WTC11 (cell line): ENCODE results near the gene PHF12. TPM values are rescaled to one million over a fixed set of nuclear protein-coding genes. Genes with fewer than 3 reads are reported as not detected.

ENCODE experiments used
- ATAC-seq: fragments of 200-7000 bp; cut with Tn5 transposase; 2 replicates; pipeline ENCODE4 v1.10.0; 2021; ENCODE audit warnings: mild to moderate bottlenecking, moderate library complexity
- CTCF ChIA-PET: fragments of 300-600 bp; sonication (Branson Sonifier 250); formaldehyde crosslinking; loops from one replicate; lab custom pipeline; 2021; ENCODE audit warnings: antibody characterized with exemption; lab: Charles Lee
- POLR2A ChIA-PET: fragments of 350-600 bp; sonication (Branson Sonifier 250); formaldehyde crosslinking; loops from one replicate; lab custom pipeline; 2021; ENCODE audit warnings: antibody characterized with exemption; lab: Charles Lee
- DNase-seq: peaks from one replicate; pipeline ENCODE4 v3.0.0; 2021; ENCODE audit warnings: low spot score
- H3K27ac Mint-ChIP-seq: 2 replicates; pipeline ENCODE4 v1.8.0; 2021; ENCODE audit warnings: mixed read lengths
- H3K27me3 Mint-ChIP-seq: 2 replicates; pipeline ENCODE4 v1.8.0; 2021; ENCODE audit warnings: low read depth, mild to moderate bottlenecking, moderate library complexity, mixed read lengths
- H3K36me3 Mint-ChIP-seq: 2 replicates; pipeline ENCODE4 v1.8.0; 2021; ENCODE audit warnings: mixed read lengths
- H3K4me1 Mint-ChIP-seq: 2 replicates; pipeline ENCODE4 v1.8.0; 2022; ENCODE audit warnings: mixed read lengths
- H3K4me3 Mint-ChIP-seq: 2 replicates; pipeline ENCODE4 v1.8.0; 2021; ENCODE audit warnings: mild to moderate bottlenecking, moderate library complexity, mixed read lengths
- H3K9me3 Mint-ChIP-seq: 2 replicates; pipeline ENCODE4 v1.8.0; 2021; ENCODE audit warnings: mixed read lengths
- GRHL2 ChIP-seq: fragments of 250-450 bp; sonication (Bioruptor Pico); IDR thresholded peaks from 2 replicates; pipeline ENCODE4 v1.8.0; 2022; ENCODE audit warnings: mild to moderate bottlenecking, moderate library complexity; ENCODE audit not compliant: insufficient replicate concordance, severe bottlenecking
- NFATC4 ChIP-seq: fragments of 250-450 bp; sonication (Bioruptor Pico); IDR thresholded peaks from 2 replicates; pipeline ENCODE4 v1.9.0; 2021; ENCODE audit warnings: mild to moderate bottlenecking
- NR3C1 ChIP-seq: sonication (generic); formaldehyde crosslinking; conservative IDR thresholded peaks from 2 replicates; pipeline ENCODE4 v1.8.1; 2023; ENCODE audit warnings: low read depth, mild to moderate bottlenecking, missing genetic modification reagents
- RELA ChIP-seq: sonication (generic); formaldehyde crosslinking; IDR thresholded peaks from 2 replicates; pipeline ENCODE4 v1.8.1; 2022; ENCODE audit warnings: missing genetic modification reagents, mild to moderate bottlenecking, borderline replicate concordance
- SOX15 ChIP-seq: fragments of 250-450 bp; sonication (Bioruptor Pico); IDR thresholded peaks from 2 replicates; pipeline ENCODE4 v1.9.0; 2021; ENCODE audit warnings: mild to moderate bottlenecking
- TEAD4 ChIP-seq: sonication (generic); formaldehyde crosslinking; IDR thresholded peaks from 2 replicates; pipeline ENCODE4 v1.8.0; 2022; ENCODE audit warnings: mild to moderate bottlenecking, missing genetic modification reagents
- ZNF121 ChIP-seq: sonication (generic); formaldehyde crosslinking; IDR thresholded peaks from 2 replicates; pipeline ENCODE4 v1.8.0; 2023; ENCODE audit warnings: missing genetic modification reagents
- ZNF416 ChIP-seq: fragments of 250-450 bp; sonication (Bioruptor Pico); IDR thresholded peaks from 2 replicates; pipeline ENCODE4 v1.9.0; 2021; ENCODE audit warnings: mild to moderate bottlenecking, inconsistent platforms
- total RNA-seq: library from RNA; stranded (reverse); gene quantifications from 3 replicates; pipeline ENCODE4 v1.2.3, GENCODE V29; 2021
- TF ChIP-seq, protein P1 (sequence below): sonication (generic); formaldehyde crosslinking; IDR thresholded peaks from 2 replicates; pipeline ENCODE4 v1.8.1; 2022; ENCODE audit warnings: missing genetic modification reagents, borderline replicate concordance
- TF ChIP-seq, protein P2 (sequence below): sonication (generic); formaldehyde crosslinking; IDR thresholded peaks from 2 replicates; pipeline ENCODE4 v1.8.0; 2022; ENCODE audit warnings: mild to moderate bottlenecking, missing genetic modification reagents
- TF ChIP-seq, protein P3 (sequence below): sonication (generic); formaldehyde crosslinking; IDR thresholded peaks from 2 replicates; pipeline ENCODE4 v1.8.1; 2023; ENCODE audit warnings: mild to moderate bottlenecking, missing genetic modification reagents, moderate library complexity
- TF ChIP-seq, protein P4 (sequence below): sonication (generic); formaldehyde crosslinking; IDR thresholded peaks from 2 replicates; pipeline ENCODE4 v1.8.1; 2023; ENCODE audit warnings: mild to moderate bottlenecking, missing genetic modification reagents
- TF ChIP-seq, protein P5 (sequence below): sonication (generic); formaldehyde crosslinking; IDR thresholded peaks from 2 replicates; pipeline ENCODE4 v1.8.0; 2022; ENCODE audit warnings: mild to moderate bottlenecking, missing genetic modification reagents
- TF ChIP-seq, protein P6 (sequence below): sonication (generic); formaldehyde crosslinking; IDR thresholded peaks from 2 replicates; pipeline ENCODE4 v1.8.1; 2022; ENCODE audit warnings: low read depth, mild to moderate bottlenecking, moderate library complexity, missing genetic modification reagents, borderline replicate concordance
- TF ChIP-seq, protein P7 (sequence below): fragments of 250-450 bp; sonication (Bioruptor Pico); IDR thresholded peaks from 2 replicates; pipeline ENCODE4 v1.8.0; 2021; ENCODE audit warnings: mild to moderate bottlenecking
- TF ChIP-seq, protein P8 (sequence below): sonication (generic); formaldehyde crosslinking; IDR thresholded peaks from 2 replicates; pipeline ENCODE4 v1.8.1; 2023; ENCODE audit warnings: mild to moderate bottlenecking, missing genetic modification reagents
- TF ChIP-seq, protein P9 (sequence below): sonication (generic); formaldehyde crosslinking; IDR thresholded peaks from 2 replicates; pipeline ENCODE4 v1.8.1; 2023; ENCODE audit warnings: mild to moderate bottlenecking, missing genetic modification reagents, borderline replicate concordance

PHF12 gene
- total RNA-seq, 1 experiment from 2014 or later, result 69.8 TPM

DNA sequence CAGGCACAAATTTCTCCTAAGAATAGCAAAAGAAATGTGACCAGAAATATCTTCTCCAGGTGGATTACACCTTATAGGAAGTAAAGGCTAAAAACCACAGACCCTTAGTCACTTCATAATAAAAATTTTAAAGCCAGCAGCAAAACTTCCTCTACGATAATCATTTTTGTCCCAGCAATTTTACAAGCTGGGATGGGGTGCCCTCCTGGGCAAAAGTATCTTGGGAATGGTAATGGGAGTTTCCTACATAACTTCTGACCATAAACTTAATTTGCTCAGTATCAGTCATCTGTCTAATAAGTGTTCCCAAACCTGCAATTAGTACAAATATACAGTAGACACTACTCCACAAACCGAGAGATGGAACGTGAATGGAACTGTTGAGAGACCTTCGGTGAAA lies 3.0 kb downstream of the PHF12 start (continued):
- TF ChIP-seq, protein P1, sequence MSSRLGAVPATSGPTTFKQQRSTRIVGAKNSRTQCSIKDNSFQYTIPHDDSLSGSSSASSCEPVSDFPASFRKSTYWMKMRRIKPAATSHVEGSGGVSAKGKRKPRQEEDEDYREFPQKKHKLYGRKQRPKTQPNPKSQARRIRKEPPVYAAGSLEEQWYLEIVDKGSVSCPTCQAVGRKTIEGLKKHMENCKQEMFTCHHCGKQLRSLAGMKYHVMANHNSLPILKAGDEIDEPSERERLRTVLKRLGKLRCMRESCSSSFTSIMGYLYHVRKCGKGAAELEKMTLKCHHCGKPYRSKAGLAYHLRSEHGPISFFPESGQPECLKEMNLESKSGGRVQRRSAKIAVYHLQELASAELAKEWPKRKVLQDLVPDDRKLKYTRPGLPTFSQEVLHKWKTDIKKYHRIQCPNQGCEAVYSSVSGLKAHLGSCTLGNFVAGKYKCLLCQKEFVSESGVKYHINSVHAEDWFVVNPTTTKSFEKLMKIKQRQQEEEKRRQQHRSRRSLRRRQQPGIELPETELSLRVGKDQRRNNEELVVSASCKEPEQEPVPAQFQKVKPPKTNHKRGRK (CRISPR knock-in tag), result no peak
- TF ChIP-seq GRHL2 (CRISPR knock-in tag), result no peak
- TF ChIP-seq, all 79 proteins: peak for 0

DNA sequence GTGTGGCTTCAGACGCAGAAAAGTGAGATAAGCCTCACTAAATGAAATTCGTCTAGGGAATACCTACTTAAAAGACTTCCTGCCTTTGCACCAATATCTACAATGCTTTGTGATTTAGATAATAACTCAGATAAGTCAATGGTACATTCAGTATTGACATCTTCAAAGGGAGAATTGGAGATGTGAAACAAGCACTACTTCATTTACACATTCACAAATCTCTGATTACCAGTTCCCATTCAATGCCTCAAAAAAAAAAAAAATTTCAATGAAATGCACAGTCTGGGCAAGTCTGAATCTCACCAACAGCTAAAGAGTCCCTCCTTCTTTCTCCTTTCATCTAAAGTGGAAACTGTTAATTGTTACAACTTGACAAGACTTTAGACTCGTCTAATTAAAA lies 3.7 kb downstream of the PHF12 start:
- Mint-ChIP-seq H3K9me3 (no peaks in the 10 kb centered on the region), H3K4me3 (peak overlapping the region; percentile 92), H3K27me3 (no peaks in the 10 kb centered on the region), H3K27ac (peak overlapping the region; percentile 94), H3K4me1 (peaks cover 22% of the 10 kb centered on the region), H3K36me3 (peaks cover 30% of the 10 kb centered on the region)
- ChIA-PET CTCF (interaction anchor here (5.5 kb wide), 1 partner anchor 169 kb away, joined by 39 read pairs; no protein-coding TSS in a partner anchor), POLR2A (no interaction called here)
- no peak for ATAC-seq
- TF ChIP-seq ZNF416, result no peak
- TF ChIP-seq NR3C1 (CRISPR knock-in tag), result no peak
- TF ChIP-seq, protein P2, sequence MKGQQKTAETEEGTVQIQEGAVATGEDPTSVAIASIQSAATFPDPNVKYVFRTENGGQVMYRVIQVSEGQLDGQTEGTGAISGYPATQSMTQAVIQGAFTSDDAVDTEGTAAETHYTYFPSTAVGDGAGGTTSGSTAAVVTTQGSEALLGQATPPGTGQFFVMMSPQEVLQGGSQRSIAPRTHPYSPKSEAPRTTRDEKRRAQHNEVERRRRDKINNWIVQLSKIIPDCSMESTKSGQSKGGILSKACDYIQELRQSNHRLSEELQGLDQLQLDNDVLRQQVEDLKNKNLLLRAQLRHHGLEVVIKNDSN (CRISPR knock-in tag), result no peak
- no peak for TF ChIP-seq NFATC4 (CRISPR knock-in tag)
- TF ChIP-seq, protein P3, sequence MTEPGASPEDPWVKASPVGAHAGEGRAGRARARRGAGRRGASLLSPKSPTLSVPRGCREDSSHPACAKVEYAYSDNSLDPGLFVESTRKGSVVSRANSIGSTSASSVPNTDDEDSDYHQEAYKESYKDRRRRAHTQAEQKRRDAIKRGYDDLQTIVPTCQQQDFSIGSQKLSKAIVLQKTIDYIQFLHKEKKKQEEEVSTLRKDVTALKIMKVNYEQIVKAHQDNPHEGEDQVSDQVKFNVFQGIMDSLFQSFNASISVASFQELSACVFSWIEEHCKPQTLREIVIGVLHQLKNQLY (CRISPR knock-in tag), result no peak
- no peak for TF ChIP-seq TEAD4
- TF ChIP-seq SOX15 (CRISPR knock-in tag), result no peak
- TF ChIP-seq, protein P4, sequence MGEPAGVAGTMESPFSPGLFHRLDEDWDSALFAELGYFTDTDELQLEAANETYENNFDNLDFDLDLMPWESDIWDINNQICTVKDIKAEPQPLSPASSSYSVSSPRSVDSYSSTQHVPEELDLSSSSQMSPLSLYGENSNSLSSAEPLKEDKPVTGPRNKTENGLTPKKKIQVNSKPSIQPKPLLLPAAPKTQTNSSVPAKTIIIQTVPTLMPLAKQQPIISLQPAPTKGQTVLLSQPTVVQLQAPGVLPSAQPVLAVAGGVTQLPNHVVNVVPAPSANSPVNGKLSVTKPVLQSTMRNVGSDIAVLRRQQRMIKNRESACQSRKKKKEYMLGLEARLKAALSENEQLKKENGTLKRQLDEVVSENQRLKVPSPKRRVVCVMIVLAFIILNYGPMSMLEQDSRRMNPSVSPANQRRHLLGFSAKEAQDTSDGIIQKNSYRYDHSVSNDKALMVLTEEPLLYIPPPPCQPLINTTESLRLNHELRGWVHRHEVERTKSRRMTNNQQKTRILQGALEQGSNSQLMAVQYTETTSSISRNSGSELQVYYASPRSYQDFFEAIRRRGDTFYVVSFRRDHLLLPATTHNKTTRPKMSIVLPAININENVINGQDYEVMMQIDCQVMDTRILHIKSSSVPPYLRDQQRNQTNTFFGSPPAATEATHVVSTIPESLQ (CRISPR knock-in tag), result no peak
- TF ChIP-seq, protein P5, sequence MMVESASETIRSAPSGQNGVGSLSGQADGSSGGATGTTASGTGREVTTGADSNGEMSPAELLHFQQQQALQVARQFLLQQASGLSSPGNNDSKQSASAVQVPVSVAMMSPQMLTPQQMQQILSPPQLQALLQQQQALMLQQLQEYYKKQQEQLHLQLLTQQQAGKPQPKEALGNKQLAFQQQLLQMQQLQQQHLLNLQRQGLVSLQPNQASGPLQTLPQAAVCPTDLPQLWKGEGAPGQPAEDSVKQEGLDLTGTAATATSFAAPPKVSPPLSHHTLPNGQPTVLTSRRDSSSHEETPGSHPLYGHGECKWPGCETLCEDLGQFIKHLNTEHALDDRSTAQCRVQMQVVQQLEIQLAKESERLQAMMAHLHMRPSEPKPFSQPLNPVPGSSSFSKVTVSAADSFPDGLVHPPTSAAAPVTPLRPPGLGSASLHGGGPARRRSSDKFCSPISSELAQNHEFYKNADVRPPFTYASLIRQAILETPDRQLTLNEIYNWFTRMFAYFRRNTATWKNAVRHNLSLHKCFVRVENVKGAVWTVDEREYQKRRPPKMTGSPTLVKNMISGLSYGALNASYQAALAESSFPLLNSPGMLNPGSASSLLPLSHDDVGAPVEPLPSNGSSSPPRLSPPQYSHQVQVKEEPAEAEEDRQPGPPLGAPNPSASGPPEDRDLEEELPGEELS (CRISPR knock-in tag), result no peak
- TF ChIP-seq, protein P1 (CRISPR knock-in tag), result no peak
- TF ChIP-seq, protein P6, sequence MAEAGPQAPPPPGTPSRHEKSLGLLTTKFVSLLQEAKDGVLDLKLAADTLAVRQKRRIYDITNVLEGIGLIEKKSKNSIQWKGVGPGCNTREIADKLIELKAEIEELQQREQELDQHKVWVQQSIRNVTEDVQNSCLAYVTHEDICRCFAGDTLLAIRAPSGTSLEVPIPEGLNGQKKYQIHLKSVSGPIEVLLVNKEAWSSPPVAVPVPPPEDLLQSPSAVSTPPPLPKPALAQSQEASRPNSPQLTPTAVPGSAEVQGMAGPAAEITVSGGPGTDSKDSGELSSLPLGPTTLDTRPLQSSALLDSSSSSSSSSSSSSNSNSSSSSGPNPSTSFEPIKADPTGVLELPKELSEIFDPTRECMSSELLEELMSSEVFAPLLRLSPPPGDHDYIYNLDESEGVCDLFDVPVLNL (CRISPR knock-in tag), result no peak
- TF ChIP-seq, protein P7, sequence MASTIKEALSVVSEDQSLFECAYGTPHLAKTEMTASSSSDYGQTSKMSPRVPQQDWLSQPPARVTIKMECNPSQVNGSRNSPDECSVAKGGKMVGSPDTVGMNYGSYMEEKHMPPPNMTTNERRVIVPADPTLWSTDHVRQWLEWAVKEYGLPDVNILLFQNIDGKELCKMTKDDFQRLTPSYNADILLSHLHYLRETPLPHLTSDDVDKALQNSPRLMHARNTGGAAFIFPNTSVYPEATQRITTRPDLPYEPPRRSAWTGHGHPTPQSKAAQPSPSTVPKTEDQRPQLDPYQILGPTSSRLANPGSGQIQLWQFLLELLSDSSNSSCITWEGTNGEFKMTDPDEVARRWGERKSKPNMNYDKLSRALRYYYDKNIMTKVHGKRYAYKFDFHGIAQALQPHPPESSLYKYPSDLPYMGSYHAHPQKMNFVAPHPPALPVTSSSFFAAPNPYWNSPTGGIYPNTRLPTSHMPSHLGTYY (CRISPR knock-in tag), result no peak
- no peak for TF ChIP-seq RELA (CRISPR knock-in tag)
- TF ChIP-seq, protein P8, sequence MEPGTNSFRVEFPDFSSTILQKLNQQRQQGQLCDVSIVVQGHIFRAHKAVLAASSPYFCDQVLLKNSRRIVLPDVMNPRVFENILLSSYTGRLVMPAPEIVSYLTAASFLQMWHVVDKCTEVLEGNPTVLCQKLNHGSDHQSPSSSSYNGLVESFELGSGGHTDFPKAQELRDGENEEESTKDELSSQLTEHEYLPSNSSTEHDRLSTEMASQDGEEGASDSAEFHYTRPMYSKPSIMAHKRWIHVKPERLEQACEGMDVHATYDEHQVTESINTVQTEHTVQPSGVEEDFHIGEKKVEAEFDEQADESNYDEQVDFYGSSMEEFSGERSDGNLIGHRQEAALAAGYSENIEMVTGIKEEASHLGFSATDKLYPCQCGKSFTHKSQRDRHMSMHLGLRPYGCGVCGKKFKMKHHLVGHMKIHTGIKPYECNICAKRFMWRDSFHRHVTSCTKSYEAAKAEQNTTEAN (CRISPR knock-in tag), result no peak
- no peak for TF ChIP-seq ZNF121
- TF ChIP-seq, protein P9, sequence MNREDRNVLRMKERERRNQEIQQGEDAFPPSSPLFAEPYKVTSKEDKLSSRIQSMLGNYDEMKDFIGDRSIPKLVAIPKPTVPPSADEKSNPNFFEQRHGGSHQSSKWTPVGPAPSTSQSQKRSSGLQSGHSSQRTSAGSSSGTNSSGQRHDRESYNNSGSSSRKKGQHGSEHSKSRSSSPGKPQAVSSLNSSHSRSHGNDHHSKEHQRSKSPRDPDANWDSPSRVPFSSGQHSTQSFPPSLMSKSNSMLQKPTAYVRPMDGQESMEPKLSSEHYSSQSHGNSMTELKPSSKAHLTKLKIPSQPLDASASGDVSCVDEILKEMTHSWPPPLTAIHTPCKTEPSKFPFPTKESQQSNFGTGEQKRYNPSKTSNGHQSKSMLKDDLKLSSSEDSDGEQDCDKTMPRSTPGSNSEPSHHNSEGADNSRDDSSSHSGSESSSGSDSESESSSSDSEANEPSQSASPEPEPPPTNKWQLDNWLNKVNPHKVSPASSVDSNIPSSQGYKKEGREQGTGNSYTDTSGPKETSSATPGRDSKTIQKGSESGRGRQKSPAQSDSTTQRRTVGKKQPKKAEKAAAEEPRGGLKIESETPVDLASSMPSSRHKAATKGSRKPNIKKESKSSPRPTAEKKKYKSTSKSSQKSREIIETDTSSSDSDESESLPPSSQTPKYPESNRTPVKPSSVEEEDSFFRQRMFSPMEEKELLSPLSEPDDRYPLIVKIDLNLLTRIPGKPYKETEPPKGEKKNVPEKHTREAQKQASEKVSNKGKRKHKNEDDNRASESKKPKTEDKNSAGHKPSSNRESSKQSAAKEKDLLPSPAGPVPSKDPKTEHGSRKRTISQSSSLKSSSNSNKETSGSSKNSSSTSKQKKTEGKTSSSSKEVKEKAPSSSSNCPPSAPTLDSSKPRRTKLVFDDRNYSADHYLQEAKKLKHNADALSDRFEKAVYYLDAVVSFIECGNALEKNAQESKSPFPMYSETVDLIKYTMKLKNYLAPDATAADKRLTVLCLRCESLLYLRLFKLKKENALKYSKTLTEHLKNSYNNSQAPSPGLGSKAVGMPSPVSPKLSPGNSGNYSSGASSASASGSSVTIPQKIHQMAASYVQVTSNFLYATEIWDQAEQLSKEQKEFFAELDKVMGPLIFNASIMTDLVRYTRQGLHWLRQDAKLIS (CRISPR knock-in tag), result no peak
- no peak for DNase-seq
